ENCODE measurements around the gene TASP1.

DNA sequence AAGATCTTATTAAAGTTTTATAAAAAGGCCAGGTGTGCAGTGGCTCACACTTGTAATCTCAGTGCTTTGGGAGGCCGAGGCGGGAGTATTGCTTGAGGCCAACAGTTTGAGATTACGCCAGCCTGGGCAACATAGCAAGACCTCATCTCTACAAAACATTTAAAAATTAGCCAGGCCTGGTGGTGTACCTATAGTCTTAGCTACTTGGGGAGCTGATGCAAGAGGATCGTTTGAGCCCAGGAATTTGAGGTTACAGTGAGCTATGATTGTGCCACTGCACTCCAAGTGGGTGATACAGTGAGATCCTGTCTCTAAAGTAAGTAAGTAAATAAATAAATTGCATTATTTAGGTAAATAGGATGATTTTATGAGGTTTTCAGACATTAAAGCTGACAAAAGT is 234.4 kb downstream of the TASP1 start:
- no peak for TF ChIP-seq POLR2A (IDR thresholded peaks at IDR 0.05)
- no peak for TF ChIP-seq CTCF (IDR thresholded peaks at IDR 0.05)

Data from tibial nerve (tissue), 3 donors.